SH-SY5Y (cell line): ENCODE data around the gene GRAP2.

ENCODE experiments used
- GATA2 ChIP-seq: IDR thresholded peaks from 2 replicates; pipeline ENCODE4 v1.6.1; 2011; ENCODE audit warnings: mild to moderate bottlenecking, low read depth, low read length
- GATA3 ChIP-seq: IDR thresholded peaks from 2 replicates; pipeline ENCODE4 v1.6.1; 2011; ENCODE audit warnings: low read depth, mild to moderate bottlenecking, low read length, moderate library complexity

DNA sequence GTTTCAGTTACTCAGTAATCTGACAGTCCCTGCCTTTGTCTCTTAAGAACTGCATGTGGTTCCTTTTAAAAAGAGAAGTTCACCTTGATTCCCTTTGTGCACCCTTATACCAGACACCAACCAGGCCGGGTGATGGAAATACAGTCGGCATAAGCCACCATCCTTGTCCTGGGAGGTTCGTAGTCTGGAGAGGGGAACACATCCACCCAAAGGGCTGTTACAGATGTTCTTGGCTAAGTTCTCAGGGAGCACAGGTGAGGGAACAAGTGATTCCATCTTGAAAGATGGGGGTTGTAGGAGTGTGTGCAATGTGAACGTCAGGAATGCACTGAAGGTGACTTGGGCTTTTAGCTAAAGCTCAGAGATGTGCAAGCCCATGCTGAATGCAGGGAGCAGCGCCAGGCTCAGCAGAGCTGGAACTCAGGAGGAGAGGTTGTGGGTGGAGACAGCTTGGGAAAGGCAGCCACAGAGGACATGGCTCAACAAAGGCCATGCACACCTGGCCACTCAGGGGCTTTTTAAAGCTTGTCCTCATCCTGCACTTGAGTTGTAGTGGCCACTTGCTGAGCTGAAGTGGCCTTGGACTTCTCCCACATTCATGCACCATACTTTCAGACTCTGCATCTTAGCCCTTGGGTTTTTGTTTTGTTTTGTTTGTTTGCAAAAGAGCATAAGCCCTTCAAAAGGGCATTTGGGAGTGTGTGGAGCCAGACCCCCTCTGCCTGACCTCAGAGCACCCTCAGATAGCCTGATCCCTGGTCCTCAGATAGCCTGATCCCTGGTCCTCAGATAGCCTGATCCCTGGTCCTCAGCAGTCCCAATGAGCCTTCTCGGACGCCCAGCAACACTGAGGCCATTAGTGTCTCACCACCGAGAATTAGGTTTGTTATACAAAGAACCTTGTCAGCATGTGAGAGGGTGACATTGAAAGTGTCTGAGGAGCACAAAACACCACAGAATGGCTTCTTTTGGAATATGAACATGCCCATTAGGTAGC, 46.6 kb downstream of the GRAP2 start:
- no peak for TF ChIP-seq GATA3
- no peak for TF ChIP-seq GATA2
